Measurements from ENCODE around the gene DENND1A.
"Not testable (repeated sequence)": the region's sequence is repeated elsewhere in the genome, so short reads cannot be mapped to it uniquely, and the experiment has no call there.

Gene DENND1A

DNA sequence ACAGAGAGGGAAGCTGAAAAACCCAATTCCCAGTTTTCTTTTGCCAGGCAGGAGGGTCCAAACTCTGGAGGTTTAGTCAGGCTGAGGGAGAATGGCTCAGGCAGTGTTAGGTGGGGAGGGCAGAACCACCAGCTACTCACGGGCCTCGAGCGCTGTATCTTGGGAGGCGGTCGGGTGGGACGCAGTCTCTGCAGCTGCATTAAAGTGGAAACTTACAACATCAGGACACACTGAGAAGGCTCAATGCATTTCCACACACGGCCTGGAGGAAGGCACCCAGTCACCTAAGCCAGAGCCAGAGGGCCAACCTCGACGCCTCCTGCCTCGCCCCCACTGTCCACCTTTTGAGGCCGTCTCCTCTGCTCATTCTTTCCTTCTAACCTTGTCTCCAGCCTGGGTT lies 518.3 kb downstream of the DENND1A start:
- DNase-seq (ENCODE audit: low read depth), result no peak

DNA sequence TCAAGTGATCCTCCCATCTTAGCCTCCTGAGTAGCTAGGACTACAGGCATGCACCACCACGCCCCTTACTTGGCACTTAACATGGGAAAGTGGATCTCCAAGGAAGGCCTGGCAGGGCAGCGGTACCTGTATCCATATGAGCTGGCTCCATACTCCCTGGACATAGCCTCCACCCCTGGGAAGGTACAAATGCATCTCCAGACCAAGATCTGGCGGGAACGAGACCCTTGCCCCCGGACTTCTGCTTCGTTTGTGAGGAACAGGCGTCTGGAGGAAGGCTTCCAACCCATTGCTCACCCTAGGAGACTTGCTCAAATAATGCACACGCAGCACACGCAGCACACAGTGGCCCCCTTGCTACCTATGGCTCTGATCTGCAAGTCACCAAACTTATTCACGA lies 518.7 kb downstream of the DENND1A start:
- no peak for DNase-seq (ENCODE audit: low read depth)

DNA sequence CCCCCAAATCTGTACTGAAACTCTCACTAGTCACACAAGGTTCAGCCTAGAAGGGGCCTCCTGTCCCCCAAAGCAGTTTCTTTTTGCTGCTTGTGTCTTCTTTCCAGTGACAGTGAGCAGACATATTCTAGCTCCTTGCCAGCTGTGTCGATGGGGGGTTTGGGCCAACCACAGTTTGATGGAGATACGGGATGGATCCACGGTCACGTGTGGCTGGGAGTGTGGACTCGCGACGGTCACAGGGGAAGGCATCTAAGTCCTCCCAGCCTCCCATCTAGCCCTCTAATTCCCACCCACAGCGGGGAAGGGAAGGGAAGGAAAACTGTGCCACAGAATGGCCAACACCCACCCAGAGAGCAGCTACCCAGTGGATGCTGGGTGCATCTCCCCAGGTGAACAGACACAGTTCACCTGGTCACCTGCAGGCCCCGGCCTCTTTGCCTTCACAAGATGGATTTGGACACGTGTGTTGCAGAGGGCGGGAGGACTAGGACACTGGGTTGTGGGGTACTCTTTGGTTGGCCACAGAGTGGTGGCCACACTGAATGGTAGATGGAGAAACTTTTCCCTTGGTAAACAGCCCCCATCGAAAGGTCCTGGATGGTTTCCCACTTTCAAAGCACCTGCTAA lies 519.5 kb downstream of the DENND1A start:
- no peak for DNase-seq (ENCODE audit: low read depth)

DNA sequence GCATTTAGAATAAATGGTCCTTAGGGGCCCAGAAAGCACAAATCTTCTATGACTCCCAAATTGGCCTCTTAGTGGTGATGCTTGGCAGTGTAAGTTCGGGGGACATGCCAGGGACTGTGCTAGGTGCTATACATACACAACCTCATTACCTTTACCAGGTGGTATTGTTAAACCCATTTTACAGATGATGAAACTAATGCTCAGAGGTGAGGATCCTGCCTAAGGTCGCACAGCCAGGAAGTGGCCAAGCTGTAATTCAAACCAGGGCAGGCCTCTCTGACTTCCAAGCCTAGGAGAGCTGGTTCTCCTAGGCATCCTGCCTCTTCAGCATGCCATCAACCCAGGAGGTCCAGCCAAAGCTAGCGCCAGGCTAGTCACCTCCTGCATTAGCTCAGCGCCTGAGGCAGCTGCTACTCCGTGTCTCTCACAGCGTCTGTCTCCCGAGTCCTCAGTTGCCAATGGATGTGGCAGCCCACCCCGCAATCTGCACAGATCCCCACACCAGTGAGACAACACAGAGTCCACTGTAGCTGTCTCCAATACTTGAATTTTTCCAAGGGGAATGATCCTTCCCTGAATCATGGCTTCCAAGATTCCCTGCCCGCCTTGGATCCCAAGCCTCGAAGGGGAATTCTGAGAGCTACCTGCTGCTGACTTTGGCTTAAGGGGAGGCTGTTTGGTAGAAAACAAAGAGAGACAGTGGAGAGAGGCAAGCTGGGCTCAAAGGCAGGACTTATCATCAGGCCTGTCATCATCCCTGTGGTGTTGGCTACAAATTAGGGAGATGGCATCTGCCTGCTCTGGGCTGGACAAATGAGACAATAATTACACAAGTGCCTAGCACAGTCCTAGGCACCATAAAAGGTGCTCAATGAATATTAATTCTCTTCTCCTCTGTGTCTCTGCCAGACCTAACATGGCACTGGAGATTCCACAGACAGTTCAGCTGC lies 521.3 kb downstream of the DENND1A start:
- no peak for DNase-seq (ENCODE audit: low read depth)

DNA sequence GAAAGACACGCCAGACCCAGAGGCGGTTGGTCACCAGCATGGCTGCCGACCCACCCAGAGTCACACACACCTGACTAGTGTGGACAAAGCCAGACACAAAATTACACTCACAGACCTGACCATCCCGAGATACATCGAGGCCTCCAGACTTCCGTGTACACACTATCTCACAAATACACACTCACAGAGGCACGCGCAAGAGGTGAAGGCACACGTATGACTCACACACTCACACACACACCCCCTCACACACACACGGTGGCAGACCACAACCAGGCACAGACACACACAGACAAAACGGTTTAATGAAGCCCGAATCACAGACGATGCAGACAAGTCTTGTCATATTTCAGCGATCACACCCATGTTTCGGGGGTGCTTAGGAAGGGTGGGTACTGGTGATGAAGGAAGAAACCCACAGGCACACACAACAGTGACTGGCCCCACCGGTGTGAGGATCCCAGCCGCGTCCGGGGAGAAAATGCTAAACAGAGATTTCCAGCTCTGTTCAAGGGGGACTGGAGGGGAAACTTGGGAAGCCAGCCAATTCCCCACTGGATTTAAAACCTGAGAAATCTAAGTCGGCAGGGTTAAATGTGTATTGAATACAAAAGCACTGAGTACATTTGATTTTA lies 522.6 kb downstream of the DENND1A start:
- DNase-seq (ENCODE audit: low read depth), result peak; percentile 22

DNA sequence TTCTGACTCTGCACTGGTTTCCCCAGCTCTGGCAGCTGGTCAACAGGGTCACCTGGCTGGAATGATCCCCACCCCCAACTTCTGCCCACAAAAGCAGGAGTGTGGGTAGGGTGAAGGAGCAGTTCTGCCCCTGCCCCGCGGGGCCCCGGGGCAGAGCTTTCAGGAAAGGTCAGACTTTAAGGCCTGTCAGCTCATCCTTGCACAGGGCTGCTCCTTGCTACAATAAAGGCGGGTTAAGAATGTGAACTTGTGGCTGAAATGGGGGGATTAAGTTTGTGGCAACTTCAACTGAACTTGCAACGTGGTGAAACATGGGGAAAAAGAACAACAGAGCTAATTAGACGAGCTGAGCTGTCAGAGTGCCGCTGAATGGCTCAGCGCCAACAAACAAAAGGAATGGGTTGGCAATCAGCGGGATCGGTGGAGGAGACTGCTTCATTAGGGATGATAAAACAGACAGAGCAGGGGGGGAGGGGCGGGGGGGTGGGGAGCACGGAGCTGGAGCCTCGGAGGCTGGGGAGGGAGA lies 523.2 kb downstream of the DENND1A start:
- DNase-seq (ENCODE audit: low read depth), result peak; percentile 37

DNA sequence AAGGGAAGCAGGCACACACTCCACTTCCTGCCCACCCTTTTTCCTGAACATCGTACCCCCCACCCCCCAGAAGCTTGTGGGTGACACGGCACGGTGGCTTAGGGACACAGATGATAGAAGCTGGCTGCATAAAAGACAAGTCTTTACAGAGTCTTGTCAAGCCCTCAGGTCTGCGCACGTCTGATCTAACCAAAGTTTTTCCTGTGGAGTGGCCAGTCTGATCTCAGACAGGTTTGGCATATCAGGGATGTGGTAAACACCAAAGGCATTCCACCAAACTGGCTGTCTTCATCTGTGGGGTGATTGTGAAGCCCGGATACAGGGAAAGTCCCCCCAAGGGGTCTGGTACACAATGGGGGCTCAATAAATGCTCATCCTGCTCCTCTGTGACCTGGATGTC lies 523.9 kb downstream of the DENND1A start:
- DNase-seq (ENCODE audit: low read depth), result no peak

DNA sequence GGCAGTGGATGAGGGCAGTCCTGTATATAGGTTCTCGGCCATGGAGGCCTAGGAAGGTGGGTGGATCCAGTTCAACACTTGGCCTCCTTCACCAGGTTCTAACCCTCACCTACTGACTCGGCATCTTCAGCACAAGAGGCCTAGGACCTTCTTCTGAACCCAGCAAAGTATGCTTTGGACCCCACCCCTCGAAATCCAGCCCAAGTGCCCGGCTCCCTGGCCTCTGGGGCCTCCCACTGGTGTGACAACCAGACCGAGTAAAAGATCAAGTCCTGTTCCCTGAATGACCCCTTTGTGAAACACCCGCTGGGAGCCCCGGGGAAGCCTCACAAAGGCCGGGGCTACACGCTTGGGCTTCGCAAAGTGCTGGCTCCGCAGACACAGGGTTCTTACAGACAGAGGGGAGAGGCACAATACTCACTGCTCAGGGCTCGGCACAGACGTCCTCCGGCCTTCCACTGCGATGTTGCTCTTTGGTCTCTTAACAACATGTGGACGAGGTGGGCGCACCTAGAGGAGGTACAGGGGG lies 526.9 kb downstream of the DENND1A start:
- no peak for DNase-seq (ENCODE audit: low read depth)

DNA sequence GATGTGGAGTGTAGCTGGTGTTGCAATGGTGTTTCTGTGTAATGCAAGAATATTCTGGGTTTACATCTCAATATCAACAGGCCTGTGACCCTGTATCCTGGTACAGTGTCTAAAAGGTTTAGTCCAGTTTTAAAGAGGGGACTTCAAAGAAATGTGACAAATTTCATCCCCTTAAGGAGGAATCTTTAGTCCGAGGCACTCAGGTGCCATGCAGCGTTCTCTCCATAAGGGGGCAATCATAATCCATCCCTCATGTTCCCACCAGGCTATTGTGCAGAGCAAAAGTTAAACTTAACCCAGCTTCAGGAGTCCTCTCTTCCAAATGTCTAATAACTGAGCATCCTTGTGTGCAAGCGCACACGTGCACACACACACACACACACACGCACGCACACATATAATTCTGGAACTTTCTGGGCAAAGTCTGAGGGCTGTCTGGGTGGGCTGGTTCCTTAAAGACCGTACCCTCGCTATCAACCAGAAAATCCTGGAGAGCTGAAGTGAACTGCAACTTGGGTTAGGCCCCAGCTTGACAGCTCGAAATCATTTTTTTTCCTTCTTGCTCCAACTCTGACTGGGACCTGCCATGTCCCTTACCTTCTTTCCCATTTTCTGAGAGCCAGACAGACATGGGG lies 527.9 kb downstream of the DENND1A start:
- peak; percentile 63 for DNase-seq (ENCODE audit: low read depth)

DNA sequence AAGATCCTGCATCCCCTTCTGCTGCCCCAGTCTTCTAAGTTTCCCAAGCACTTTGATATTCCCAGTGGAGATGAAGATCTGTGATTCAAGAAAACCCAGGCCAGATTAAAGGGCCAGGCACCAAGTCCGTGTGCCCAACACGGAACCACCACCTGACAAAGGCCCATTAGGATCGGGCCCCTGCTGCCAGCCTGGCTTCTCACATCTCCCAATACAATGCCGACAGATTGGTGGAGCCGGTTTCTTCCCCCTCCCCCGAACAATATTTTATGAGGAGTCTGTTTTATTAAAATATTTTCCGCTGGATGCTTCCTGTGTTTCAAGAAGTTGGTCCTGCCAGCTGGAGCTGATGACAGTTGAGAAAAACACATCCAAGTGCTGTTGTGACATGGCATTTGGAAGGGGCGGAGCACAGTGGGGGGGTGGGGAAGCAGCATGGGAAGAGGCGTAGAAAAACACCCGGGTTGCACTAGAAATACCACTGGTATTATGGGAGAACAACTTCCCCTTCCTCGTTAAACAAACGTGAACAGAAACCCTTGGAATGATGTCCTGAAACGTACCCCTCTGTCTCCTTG lies 528.9 kb downstream of the DENND1A start:
- DNase-seq (ENCODE audit: low read depth), result no peak

DNA sequence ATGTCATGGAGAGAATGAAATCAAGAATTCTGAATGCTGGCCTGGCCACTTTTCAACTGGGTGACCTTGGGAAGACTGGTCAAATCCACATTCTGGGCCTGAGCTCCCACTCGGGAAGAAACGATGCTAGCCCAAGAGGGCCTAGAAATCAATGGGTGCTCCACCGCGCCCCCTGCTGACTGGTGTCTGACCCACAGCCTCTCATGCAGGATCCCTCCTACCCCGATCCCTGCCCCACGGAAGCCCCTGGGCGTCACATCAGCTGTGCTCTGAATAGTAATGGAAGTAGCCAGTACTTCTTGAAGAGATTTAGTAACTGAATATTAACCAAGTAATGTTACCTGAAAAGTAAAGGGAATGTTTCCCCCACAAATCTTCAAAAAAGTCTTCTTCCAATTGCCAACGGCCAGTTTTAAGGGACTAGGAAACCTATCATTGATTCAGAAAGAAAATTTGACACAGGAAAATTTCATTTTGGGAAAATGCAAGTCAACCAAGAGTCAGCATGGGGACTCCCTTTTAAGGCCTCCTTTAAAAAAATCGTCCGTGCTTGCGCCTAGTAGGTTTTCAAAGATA lies 530.0 kb downstream of the DENND1A start:
- DNase-seq (ENCODE audit: low read depth), result no peak

DNA sequence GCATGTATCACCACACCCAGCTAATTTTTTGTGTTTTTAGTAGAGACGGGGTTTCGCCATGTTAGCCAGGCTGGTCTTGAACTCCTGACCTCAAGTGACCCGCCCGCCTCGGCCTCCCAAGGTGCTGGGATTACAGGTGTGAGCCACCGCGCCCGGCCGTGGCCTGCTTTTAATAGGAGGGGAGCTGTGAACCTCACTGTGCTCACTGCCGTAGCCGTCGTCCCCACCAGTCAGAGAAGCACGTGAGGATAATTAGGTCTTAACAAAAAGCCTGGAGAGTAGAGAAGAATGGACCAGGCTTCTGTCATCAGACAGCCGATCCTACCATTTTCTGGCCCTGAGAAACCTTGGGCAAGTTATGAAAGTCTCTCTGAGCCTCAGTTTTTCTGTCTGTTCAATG lies 531.0 kb downstream of the DENND1A start:
- not testable (repeated sequence) for DNase-seq (ENCODE audit: low read depth)

DNA sequence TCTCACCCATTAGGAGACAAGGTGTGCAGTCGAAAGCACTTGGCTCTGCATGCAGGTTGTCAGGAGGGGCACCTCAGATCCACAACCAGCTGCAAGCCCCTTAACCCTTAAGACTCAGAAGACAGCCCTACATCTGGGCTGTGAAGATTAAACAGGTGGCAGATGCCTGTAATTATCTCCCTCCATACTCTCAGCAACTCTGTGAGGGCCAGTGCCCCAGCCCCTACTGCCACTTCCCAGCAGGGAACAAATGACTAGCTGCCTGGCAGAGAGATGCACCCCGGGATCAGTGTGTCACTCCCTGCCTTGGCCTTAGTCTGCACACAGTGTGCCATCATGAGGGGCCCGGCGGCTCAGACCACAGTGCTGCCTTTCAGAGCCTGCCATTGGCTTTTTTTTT lies 532.0 kb downstream of the DENND1A start:
- DNase-seq (ENCODE audit: low read depth), result no peak

DNA sequence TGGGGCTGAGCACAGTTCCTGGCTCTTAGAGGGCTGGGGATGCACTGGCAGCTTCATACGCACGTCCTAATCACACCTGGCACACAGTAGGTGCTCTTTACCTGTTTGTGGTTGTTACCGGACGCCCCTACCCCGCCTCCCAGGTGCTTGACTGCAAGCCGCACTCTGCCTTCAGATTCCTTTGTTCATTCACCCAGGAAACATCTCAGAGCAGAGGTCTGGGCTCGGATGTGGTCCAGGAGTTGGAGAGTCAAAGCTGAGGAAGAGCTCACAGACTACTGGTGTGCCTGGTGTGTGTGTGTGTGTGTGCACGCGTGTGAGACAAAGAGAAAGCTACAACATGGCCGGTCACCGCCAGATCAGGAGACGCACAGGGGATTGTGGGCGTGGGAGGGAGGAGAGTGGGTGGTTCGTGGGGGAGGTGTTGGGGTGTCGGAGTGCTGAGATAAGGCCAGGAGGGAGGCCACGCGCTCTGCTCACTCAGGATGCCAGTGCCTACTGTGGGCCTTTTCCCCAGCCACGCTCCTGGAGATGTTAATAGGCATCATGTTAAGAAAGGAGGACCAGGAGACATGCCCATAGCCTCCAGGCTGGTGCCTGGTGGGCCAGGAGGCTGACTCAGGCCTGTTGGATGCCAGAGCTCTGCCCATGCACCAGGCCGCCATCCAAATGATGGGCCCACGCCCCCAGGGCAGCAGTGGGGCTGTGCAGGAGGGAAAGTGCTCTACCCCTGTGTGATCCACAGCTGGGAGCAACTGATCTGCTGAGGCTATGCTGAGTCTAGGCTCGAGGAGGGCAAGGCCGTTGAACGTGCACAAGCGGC lies 534.0 kb downstream of the DENND1A start:
- DNase-seq (ENCODE audit: low read depth), result no peak

DNA sequence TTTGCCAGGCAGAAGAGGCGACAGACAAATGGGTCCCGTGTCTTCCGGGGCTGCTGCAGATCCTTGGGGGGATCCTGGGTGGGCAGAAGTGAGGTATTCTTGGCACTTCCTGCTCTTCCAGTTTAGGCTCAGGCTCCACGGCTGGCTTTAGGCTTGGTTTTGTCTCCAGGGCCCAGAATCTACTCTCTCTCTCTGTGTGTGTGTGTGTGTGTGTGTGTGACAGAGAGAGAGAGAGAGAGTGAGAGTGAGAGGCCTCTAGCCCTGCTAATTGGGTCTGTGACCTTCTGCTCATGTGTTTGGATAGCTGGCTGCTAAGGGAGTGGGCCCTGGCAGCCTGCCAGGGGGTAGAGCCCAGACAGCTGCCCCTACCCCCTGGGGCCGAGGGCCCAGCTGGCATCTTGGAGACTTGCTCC lies 534.6 kb downstream of the DENND1A start:
- DNase-seq (ENCODE audit: low read depth), result no peak

DNA sequence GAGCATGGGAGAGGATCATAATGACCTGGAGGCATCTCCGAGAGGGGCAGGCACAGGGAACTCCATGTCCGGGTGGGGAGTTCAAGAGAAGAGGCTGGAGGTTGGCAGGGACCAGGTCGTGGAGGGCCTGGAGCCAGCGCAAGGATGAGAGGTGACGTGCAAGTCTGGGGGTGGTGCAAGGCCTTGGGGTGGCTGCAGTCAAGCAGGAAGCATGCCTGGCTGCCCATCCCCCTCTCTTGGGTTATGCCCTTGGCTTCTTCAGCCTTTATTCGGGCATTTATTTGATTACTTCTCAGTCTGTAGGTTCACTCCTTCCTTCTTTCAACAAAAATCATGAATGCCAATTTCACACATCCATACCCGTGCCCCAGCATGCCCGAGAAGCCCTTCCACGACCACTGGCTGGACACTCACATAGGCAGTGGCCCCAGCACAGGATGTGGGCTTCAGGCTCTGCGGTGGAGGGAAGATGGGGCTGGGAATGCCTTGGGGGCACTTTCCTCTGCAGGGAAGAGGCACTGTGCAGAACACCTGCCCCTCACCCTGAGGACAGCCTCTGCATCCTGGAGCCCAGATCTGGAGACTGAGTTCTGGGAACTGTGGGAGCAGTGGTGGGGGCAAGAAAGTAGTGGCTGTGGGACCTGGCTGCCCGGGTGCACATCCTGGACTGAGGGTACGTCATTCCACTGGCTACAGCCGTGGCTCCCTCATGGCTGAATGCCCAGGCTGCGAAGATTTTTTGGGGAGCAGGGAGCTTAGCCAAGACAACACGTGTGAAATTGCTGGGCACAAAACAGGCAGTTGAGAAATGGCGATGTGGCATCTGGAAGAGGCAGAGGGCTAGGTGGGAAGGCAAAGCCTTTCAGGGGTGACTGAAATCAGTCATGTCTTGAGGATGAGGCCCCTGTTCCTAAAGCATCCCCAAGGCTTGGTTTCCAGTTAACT lies 535.4 kb downstream of the DENND1A start:
- DNase-seq (ENCODE audit: low read depth), result no peak

DNA sequence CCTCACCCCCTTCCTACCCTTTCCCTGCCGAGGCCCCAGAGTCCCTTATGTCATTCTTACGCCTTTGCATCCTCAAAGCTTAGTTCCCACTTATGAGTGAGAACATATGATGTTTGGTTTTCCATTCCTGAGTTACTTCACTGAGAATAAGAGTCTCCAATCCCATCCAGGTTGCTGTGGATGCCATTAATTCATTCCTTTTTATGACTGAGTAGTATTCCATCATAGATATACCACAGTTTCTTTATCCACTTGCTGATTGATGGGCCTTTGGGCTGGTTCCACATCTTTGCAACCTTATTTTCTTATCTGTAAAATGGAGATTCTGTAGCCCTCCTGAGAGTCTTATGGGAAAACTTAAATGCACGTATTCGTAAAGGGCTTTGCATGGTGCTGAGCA lies 537.1 kb downstream of the DENND1A start:
- no peak for DNase-seq (ENCODE audit: low read depth)

DNA sequence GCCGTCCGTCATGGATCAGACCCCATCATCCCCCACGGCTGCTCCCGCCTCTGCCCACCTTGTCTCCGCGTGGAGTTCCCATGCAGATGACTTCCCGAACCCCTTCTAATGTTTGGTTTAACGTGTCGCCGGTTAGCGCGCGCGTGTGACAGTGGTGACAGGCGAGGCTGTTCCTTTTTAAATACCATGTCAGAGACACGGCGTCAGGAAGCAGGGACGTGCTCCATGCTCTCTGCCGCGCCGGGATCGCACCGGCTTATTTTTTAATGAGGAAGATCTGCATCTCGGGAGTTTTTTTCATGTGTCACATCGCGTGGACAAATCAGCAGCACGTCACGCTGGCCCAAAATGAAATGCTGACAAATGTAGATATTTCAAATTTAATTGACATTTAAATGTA lies 538.0 kb downstream of the DENND1A start:
- no peak for DNase-seq (ENCODE audit: low read depth)

DNA sequence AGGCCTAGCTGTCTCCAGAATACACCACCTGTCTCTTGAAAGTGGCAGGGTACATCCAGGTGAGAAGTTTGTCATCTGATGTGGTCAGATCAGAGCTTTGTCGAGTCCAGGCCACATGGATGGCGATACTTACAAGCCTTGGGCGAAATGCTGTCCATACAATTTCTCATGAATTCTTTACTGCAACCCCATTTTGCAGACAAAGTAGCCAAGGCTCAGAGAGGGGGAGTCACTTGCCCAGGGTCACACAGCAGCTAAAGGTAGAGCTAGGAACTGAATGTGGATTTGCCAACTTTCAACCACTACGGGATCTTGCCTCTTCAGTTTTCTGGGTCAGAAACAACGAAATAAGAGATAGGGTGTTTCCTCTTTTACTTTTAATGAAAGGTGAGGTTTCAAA lies 538.7 kb downstream of the DENND1A start:
- no peak for DNase-seq (ENCODE audit: low read depth)

Measured in iris pigment epithelial cell (primary cell).